RWPE1 (cell line): ENCODE measurements around the gene CLEC2D.
"Not testable (repeated sequence)": the region's sequence is repeated elsewhere in the genome, so short reads cannot be mapped to it uniquely, and the experiment has no call there.

Experiments used
- CTCF ChIA-PET: fragments of 350-600 bp; sonication (Branson Sonifier 250); formaldehyde crosslinking; extraction: SDS; loops from one replicate; lab custom pipeline; 2021; lab: Yijun Ruan, JAX
- POLR2A ChIA-PET: fragments of 400-600 bp; formaldehyde crosslinking; extraction: SDS; loops from one replicate; lab custom pipeline; 2020; ENCODE audit warnings: antibody characterized with exemption; ENCODE audit not compliant: low non-redundant PET; lab: Yijun Ruan, JAX
- DNase-seq: peaks from one replicate; pipeline ENCODE4 v3.0.0; 2012; ENCODE audit warnings: low spot score
- H3K27ac ChIP-seq: fragments of 450-650 bp; 2 replicates; pipeline ENCODE4 v1.5.1; 2017
- TF ChIP-seq, protein P1 (sequence below): fragments of 450-650 bp; conservative IDR thresholded peaks from 2 replicates; pipeline ENCODE4 v1.5.1; 2017; ENCODE audit warnings: low read depth, mild to moderate bottlenecking

The CLEC2D gene

DNA sequence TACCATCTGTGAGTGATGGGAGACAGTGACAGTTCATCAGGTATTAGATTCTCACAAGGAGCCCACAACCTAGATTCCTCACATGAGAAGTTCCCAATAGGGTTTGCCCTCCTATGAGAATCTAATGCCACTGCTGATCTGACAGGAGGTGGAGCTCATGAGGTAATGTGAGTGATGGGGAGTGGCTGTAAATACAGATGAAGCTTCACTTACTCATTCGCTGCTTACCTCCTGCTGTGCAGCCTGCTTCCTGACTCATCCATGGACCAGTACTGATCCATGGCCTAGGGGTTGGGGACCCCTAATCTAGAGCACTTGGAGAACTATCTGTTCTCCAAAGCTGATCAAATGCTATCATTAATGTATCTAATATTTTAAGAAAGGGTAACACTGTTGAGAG, 17.7 kb downstream of the CLEC2D start:
- TF ChIP-seq, protein P1, sequence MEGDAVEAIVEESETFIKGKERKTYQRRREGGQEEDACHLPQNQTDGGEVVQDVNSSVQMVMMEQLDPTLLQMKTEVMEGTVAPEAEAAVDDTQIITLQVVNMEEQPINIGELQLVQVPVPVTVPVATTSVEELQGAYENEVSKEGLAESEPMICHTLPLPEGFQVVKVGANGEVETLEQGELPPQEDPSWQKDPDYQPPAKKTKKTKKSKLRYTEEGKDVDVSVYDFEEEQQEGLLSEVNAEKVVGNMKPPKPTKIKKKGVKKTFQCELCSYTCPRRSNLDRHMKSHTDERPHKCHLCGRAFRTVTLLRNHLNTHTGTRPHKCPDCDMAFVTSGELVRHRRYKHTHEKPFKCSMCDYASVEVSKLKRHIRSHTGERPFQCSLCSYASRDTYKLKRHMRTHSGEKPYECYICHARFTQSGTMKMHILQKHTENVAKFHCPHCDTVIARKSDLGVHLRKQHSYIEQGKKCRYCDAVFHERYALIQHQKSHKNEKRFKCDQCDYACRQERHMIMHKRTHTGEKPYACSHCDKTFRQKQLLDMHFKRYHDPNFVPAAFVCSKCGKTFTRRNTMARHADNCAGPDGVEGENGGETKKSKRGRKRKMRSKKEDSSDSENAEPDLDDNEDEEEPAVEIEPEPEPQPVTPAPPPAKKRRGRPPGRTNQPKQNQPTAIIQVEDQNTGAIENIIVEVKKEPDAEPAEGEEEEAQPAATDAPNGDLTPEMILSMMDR: no peak
- H3K27ac ChIP-seq: no peak overlapping the region
- DNase-seq: no peak
- POLR2A ChIA-PET: no interaction called here
- CTCF ChIA-PET: interaction anchor here (0.6 to 1.0 kb wide), 2 partner anchors 21 to 404 kb away, joined by 4 read pairs; no protein-coding TSS in a partner anchor

DNA sequence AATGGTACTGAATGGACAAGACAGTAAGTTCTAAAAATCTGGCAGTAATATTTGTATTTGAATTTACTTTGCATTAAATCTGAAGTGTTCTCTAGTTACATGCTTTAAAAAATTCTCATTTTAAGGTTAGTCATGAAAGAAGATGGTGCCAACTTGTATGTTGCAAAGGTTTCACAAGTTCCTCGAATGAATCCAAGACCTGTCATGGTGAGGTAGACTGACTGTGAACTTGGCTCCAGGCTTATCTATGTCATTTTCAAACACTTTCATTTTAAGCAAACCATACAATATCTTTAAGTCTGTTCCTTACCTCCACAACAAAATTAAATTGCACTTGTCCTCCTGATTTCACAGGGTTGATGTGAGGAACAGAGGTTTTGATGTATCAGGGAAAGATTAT, 23.4 kb downstream of the CLEC2D start:
- CTCF ChIA-PET: interaction anchor here (0.6 kb wide), 2 partner anchors 54 to 59 kb away, joined by 3 read pairs; no protein-coding TSS in a partner anchor
- no peak for DNase-seq
- H3K27ac ChIP-seq: no peak overlapping the region
- TF ChIP-seq, protein P1: no peak
- POLR2A ChIA-PET: no interaction called here

DNA sequence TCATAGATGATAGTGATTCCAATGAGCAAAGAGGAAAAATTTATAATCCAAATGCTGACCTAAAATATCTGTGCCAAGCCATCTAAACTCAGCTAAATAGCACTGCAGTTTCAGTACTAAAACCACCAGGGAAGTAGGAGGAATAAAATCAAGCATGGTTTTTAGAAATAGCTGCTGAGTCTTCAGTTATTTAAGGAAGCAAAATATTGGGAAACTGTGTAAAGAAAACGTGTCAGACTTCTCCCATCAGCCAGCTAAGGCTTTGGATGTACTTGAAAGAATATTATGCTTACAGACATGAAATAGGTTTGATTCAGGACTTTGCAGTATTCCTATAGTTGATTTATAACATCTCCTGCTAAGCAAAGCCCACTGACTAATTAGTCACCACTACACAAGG, 24.7 kb downstream of the CLEC2D start:
- ChIA-PET CTCF (no interaction called here), POLR2A (no interaction called here)
- DNase-seq: no peak
- TF ChIP-seq, protein P1: no peak
- no peak overlapping the region for H3K27ac ChIP-seq

DNA sequence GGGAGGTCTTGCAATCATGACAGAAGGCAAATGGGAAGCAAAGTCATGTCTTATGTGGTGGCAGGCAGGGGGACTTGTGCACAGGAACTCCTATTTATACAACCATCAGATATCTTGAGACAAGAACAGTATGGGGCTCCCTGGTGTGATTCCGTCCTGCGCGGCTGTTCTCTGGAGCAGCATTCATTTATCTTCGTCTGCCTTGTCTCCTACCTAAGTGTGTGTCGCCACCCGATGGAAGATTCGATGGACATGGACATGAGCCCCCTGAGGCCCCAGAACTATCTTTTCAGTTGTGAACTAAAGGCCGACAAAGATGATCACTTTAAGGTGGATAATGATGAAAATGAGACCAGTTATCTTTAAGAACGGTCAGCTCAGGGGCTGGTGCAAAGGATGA, 25.6 kb downstream of the CLEC2D start:
- DNase-seq, H3K27ac ChIP-seq, POLR2A ChIA-PET, CTCF ChIA-PET: not testable (repeated sequence)

DNA sequence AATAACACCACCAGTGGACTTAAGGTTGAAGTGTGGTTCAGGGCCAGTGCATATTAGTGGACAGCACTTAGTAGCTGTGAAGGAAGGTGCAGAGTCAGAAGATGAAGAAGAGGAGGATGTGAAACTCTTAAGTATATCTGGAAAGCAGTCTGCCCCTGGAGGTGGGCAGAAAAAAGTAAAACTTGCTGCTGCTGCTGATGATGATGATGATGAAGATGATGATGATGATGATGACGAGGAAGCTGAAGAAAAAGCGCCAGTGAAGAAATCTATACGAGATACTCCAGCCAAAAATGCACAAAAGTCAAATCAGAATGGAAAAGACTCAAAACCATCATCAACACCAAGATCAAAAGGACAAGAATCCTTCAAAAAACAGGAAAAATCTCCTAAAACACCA, 26.1 kb downstream of the CLEC2D start:
- DNase-seq, POLR2A ChIA-PET, CTCF ChIA-PET, H3K27ac ChIP-seq: not testable (repeated sequence)

DNA sequence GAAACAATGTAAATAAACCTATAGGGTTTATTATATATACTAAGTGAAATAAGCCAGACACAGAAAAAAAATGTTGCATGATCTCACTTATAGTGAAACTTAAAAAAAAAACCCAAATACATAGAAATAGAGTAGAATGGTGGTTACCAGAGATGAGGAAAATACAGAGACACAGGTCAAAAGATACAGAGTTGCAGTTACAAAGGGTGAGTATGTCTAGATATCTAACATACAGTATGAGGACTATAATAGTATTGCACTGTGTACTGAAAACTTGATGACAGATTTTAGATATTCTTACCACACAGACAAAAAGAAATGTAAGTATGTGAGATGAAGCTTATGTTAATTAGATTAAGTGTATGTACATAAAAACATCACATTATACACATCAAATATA, 28.1 kb downstream of the CLEC2D start:
- no peak overlapping the region for H3K27ac ChIP-seq
- ChIA-PET CTCF (interaction anchor here (0.8 kb wide), 1 partner anchor 11 kb away, joined by 4 read pairs; no protein-coding TSS in a partner anchor), POLR2A (no interaction called here)
- no peak for DNase-seq
- TF ChIP-seq, protein P1: no peak

DNA sequence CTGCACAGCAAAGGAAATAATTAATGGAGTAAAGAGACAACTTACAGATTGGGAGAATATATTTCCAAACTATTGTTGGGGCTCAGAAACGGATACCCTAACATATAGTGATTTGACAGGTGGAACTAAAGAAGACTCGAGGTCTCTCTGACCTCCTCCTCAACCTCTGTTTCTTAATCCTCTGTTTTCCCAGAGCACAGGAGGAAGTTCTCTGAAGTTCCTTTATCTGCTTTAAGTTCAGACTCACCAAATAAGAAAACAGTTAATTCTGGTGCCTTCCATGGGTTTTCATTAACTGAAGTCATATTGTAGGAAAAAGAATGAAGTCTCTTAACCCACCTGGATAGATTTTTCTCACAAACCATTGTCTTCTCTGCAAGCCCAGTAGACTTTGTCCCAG, 29.2 kb downstream of the CLEC2D start:
- TF ChIP-seq, protein P1: no peak
- H3K27ac ChIP-seq: no peak overlapping the region
- DNase-seq: no peak
- CTCF ChIA-PET: interaction anchor here (1.0 kb wide), 1 partner anchor 10 kb away, joined by 3 read pairs; no protein-coding TSS in a partner anchor
- POLR2A ChIA-PET: no interaction called here
